ENCODE results near the gene WDR59.

DNA sequence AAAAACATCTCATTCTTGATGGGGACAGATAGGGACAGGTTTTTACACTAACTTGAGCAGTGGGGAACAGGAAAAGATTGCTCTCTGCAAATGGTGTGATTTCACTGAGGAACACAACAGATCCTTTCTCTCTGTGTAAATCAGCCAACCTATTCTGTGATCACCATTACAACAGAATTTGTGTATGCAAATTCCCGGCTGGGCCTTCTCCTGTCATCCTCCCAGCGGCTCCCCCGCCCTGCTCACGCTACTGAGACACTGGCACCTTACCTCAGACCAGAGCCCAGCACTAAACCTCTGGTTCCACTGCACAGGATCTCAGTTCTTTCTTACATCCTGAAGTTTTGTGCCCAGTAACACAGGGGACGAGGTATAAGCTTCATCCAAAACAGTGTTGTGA is 113.3 kb downstream of the WDR59 start:
- TF ChIP-seq, protein P1, sequence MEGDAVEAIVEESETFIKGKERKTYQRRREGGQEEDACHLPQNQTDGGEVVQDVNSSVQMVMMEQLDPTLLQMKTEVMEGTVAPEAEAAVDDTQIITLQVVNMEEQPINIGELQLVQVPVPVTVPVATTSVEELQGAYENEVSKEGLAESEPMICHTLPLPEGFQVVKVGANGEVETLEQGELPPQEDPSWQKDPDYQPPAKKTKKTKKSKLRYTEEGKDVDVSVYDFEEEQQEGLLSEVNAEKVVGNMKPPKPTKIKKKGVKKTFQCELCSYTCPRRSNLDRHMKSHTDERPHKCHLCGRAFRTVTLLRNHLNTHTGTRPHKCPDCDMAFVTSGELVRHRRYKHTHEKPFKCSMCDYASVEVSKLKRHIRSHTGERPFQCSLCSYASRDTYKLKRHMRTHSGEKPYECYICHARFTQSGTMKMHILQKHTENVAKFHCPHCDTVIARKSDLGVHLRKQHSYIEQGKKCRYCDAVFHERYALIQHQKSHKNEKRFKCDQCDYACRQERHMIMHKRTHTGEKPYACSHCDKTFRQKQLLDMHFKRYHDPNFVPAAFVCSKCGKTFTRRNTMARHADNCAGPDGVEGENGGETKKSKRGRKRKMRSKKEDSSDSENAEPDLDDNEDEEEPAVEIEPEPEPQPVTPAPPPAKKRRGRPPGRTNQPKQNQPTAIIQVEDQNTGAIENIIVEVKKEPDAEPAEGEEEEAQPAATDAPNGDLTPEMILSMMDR (IDR thresholded peaks at IDR 0.05) = no peak
- TF ChIP-seq POLR2A (IDR thresholded peaks at IDR 0.05) = no peak

Measured in tibial nerve (tissue), 3 donors.